CD4-positive, alpha-beta T cell treated with Interleukin-10 for 1 hour (primary cell): Measurements from ENCODE around the gene CAPRIN2.

Source experiments
- DNase-seq: peaks from one replicate; pipeline ENCODE4 v3.0.0-alpha.2; 2020

Gene CAPRIN2

GRCh38 chr12:30696486-30696885 is 58.3 kb downstream of the CAPRIN2 start:
- no peak for DNase-seq

- DNase-seq: no peak
These were observed 58.7 kb downstream of the CAPRIN2 start for GRCh38 chr12:30696103-30696408.

- DNase-seq: peak; percentile 89
These were observed 59.3 kb downstream of the CAPRIN2 start, which contains the start of gene IPO8 for GRCh38 chr12:30695199-30696102. TSS of gene IPO8 (minus strand) at chr12:30695869. CDS start at chr12:30695647, 222 bp downstream.

- peak; percentile 8 for DNase-seq
These were observed 60.1 kb downstream of the CAPRIN2 start for GRCh38 chr12:30694412-30695198.

- DNase-seq: no peak
These were observed 62.3 kb downstream of the CAPRIN2 start for GRCh38 chr12:30692470-30692869.

GRCh38 chr12:30691122-30691879 is 63.5 kb downstream of the CAPRIN2 start:
- no peak for DNase-seq

DNA sequence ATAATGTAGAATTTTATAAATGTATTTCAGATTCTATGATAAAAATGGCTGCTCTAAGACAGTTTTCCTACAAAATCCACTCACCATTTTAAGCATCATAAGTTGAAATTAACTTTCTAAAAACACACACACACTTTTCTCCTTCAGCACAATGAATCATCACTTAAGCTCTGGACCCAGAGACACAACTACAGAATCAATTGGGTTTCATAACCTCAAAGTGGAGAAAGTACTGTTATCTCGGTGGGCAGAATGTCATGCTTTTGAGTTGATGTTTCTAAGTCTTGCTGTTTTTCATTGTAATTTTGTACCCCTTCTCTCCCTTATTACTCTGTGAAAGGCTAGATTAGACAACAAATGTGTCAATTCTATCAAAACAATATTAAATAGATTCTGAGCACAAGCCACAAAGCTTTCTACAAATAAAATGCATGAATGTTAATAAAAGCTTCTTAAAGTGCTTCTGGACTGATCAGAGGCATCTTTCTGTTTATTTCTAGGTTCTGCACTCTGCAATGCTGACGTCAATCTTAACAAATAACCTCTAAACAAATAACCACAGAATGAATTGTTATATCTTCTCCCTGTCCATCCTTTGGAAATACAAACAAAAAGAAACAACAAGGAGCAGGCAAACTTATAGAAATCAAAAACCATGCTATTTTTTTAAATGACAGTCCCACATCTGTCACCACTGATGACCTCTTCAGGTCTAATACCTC is 67.3 kb downstream of the CAPRIN2 start:
- no peak for DNase-seq

- DNase-seq: no peak
These were observed 75.5 kb downstream of the CAPRIN2 start for GRCh38 chr12:30679241-30679640.

- no peak for DNase-seq
These were observed 76.5 kb downstream of the CAPRIN2 start for GRCh38 chr12:30678221-30678620.

GRCh38 chr12:30661210-30661609 is 93.5 kb downstream of the CAPRIN2 start:
- DNase-seq: no peak
